AG04450 (cell line): ENCODE data around the gene UQCC2. TPM values are rescaled to one million over a fixed set of nuclear protein-coding genes. Genes with fewer than 3 reads are reported as not detected.

ENCODE experiments used
- CTCF ChIA-PET: fragments of 300-600, 350-600 bp; formaldehyde crosslinking; extraction: SDS; loops from one replicate; lab custom pipeline; 2022; ENCODE audit warnings: antibody characterized with exemption, inconsistent platforms; lab: Charles Lee
- POLR2A ChIA-PET: fragments of 350-600 bp; formaldehyde crosslinking; extraction: SDS; loops from one replicate; lab custom pipeline; 2021; ENCODE audit warnings: antibody characterized with exemption, inconsistent platforms; lab: Yijun Ruan, JAX
- DNase-seq: peaks from one replicate; pipeline ENCODE4 v3.0.0-alpha.2; 2011; ENCODE audit warnings: low read depth, low spot score
- H3K27ac ChIP-seq: one replicate; pipeline ENCODE4 v1.5.1; 2012; ENCODE audit warnings: low read depth, low read length, control low read depth
- H3K27me3 ChIP-seq: one replicate; pipeline ENCODE4 v1.6.0; 2012; ENCODE audit warnings: low read length; ENCODE audit not compliant: control insufficient read depth, insufficient read depth
- H3K4me3 ChIP-seq: 2 replicates; pipeline ENCODE4 v1.5.1; 2011; ENCODE audit warnings: mild to moderate bottlenecking, low read depth, low read length, control low read depth
- H3K9me3 ChIP-seq: 2 replicates; pipeline ENCODE4 v1.5.1; 2012; ENCODE audit warnings: low read length; ENCODE audit not compliant: control insufficient read depth, insufficient read depth
- CTCF ChIP-seq: IDR thresholded peaks from 2 replicates; pipeline ENCODE4 v1.5.1; 2011; ENCODE audit warnings: low read depth, low read length, control low read depth, inconsistent platforms
- polyA plus RNA-seq: library from polyadenylated mRNA; depleted of rRNA; stranded (reverse); fragments of >200 nt; gene quantifications from 2 replicates; pipeline ENCODE4 v1.2.3, GENCODE V29; 2011

UQCC2 gene
- polyA plus RNA-seq, 1 experiment = 67.9 TPM

DNA sequence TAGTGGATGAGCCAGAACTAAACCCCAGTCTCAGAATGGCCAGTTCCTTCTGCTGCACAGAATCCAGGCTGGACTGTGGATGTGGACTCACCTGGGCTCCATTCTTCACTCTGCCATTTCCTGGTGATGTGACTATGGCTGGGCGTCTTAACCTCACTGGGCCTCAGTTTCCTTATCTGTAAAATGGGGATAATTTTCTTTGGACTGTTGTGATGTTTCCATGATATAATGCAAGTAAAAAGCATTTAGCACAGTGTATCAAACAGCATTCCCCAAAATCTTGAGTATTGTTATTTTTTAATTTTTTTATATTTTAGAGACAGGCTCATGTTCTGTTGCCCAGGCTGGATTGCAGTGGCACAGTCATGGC lies 41.1 kb upstream of the UQCC2 start:
- no peak overlapping the region for H3K27ac ChIP-seq
- no peaks in the 10 kb centered on the region; the same call in 1 of the 2 replicates for H3K9me3 ChIP-seq
- no peak overlapping the region for H3K4me3 ChIP-seq
- POLR2A ChIA-PET = no interaction called here
- DNase-seq = no peak
- CTCF ChIA-PET = interaction anchor here (2.9 kb wide), 1 partner anchor 19 kb away, joined by 10 read pairs; no protein-coding TSS in a partner anchor
- H3K27me3 ChIP-seq = peaks cover 8% of the 10 kb centered on the region
- TF ChIP-seq CTCF = no peak

DNA sequence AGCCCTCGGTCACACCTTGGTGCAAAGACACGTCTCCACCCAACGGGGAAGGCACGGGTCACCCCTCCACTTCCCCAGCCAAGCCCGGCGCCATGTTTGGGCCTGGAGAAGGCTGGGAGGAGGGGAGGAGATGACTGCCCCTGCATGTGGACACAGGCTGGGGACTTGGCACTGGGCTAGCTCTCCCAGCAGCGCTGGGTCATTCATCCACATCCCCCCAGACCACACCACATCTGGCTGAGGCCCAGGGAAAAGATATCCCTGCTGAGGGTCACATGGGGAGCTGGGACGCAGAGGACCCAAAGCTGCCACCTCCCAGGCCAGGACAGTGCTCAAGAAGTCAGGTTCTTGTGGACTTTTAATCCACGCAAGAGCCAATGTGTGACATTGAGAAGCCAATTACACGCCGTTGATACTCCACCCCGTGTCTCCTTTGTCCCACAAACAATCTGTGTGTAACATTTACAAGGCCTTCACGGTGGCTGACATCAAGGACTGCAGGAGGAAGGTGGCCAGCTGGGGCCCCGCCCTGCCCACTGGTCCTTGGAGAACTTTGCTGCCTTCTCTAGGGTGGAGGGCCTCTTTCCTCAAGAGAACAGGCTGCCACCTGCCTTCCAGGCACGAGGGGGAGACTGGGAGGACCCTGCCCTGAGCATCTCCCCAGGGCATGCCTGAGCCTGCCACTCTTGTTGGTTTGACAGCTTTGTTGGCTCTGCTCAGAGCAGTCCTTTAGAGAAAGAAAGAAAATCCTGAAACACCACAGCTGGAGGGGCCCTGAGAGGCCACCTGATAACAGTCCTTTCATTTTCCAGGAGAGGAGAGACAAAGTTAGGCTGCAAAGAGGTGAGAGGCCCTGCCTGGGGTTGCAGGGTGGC lies 40.5 kb upstream of the UQCC2 start:
- no peak overlapping the region for H3K4me3 ChIP-seq
- ChIA-PET CTCF (interaction anchor here (0.6 to 2.9 kb wide), 8 partner anchors 9 to 930 kb away, joined by 3 to 11 read pairs (median 6); partner anchors contain the start of gene UQCC2), POLR2A (interaction anchor here (1.4 to 2.1 kb wide), 2 partner anchors 18 to 19 kb away, joined by 3 to 15 read pairs; no protein-coding TSS in a partner anchor)

DNA sequence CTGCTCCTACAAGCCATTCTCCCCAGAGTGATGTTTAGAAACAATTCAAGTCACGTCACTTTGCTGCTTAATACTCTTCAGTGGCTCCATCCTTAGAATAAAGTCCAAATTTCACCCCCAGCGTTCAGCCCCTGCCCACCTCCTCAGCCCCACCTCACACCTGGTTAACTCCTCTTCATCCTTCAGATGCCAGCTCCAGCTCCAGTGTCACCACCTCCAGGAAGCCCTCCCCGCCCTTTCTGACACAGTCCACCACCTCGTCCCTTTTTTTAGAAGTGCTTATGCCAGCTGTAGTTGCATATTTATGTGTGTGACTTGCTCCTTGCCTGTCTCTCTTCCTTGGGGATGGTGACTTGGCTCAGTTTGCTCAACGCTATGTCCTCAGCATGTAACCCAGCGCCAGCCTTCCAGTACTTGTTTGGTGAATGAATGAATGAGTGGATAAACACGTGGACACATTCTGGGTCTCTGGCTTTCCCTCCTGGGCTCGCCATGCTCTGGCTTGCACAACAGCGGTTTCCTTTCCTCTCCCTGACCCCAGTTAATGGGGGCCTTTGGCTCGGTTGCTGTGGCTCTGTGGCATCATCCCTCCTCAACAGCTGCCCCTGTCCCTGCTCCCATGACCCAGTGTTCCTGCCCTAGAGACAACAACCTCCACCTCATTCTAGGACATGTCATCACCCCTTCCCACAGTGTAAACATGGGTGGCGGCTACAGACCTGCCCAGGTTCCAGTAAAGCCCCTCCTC lies 38.9 kb upstream of the UQCC2 start:
- Histone ChIP-seq H3K9me3 (no peaks in the 10 kb centered on the region; the same call in 1 of the 2 replicates), H3K27me3 (peaks cover 6% of the 10 kb centered on the region), H3K27ac (no peak overlapping the region), H3K4me3 (no peak overlapping the region)
- no peak for TF ChIP-seq CTCF
- POLR2A ChIA-PET = interaction anchor here (0.6 to 2.1 kb wide), 5 partner anchors 19 to 1920 kb away, joined by 3 to 15 read pairs (median 5); no protein-coding TSS in a partner anchor
- DNase-seq = no peak
- CTCF ChIA-PET = interaction anchor here (0.6 to 2.9 kb wide), 7 partner anchors 10 to 405 kb away, joined by 3 to 11 read pairs (median 4); no protein-coding TSS in a partner anchor

More for the DNA sequence above, 40.5 kb upstream of the UQCC2 start:
- H3K27ac ChIP-seq = no peak overlapping the region
- no peak for DNase-seq
- H3K9me3 ChIP-seq = no peaks in the 10 kb centered on the region; the same call in 1 of the 2 replicates
- H3K27me3 ChIP-seq = peaks cover 8% of the 10 kb centered on the region
- no peak for TF ChIP-seq CTCF

DNA sequence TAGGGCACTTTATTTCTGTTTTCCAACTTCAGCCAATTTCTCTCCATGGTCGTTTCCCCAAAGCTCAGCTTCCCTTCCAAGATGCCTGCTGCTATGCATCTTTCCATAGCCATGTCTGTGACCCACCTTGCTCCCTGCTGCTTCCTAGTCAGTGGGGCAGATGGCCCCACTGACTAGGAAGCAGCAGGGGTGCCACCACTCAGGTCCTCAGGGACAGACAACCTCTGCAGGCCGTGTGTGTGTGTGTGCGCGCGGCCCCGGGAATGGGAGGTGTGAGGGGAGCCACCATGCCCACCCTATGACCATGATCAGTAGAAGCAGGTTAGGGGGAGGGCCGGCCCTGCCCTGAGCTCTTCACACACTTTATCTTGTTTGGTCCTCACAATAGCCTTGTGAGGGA lies 37.9 kb upstream of the UQCC2 start:
- no peak for DNase-seq
- H3K4me3 ChIP-seq = no peak overlapping the region
- no peak for TF ChIP-seq CTCF
- ChIA-PET CTCF (interaction anchor here (0.8 kb wide), 1 partner anchor 13 kb away, joined by 3 read pairs; no protein-coding TSS in a partner anchor), POLR2A (interaction anchor here (0.7 kb wide), 1 partner anchor 277 kb away, joined by 3 read pairs; no protein-coding TSS in a partner anchor)
- H3K27me3 ChIP-seq = peaks cover 3% of the 10 kb centered on the region
- H3K9me3 ChIP-seq = no peaks in the 10 kb centered on the region
- no peak overlapping the region for H3K27ac ChIP-seq
